Measurements from ENCODE around the gene EGF. TPM values are rescaled to one million over a fixed set of nuclear protein-coding genes. Genes with fewer than 3 reads are reported as not detected.
"Not testable (repeated sequence)": the region's sequence is repeated elsewhere in the genome, so short reads cannot be mapped to it uniquely, and the experiment has no call there.

The EGF gene
- total RNA-seq, 3 donors from 2014 or later (not counting 1 experiment from before 2014, with no cell fraction given) = 0.48 to 1.2 (median 1.1) TPM

GRCh38 chr4:109875106-109875505 lies 37.6 kb upstream of the EGF start:
- ATAC-seq = no peak
- Mint-ChIP-seq H3K4me3 (no peak overlapping the region), H3K27me3 (ENCODE audit: low read depth in 2 of 2) (peaks cover 4 to 18% of the 10 kb centered on the region in 2 donors), H3K4me1 (no peaks in the 10 kb centered on the region), H3K36me3 (no peaks in the 10 kb centered on the region), H3K9me3 (no peaks in the 10 kb centered on the region), H3K27ac (no peak overlapping the region)
- Histone ChIP-seq H3K4me3 (ENCODE audit: low read length) (no peak overlapping the region), H3K9me3 (ENCODE audit: control insufficient read depth, insufficient read depth, low read length) (no peaks in the 10 kb centered on the region), H3K27me3 (ENCODE audit: control insufficient read depth, insufficient read depth, low read length) (no peaks in the 10 kb centered on the region), H3K4me1 (ENCODE audit: control insufficient read depth, insufficient read depth, low read length) (no peaks in the 10 kb centered on the region), H3K27ac (ENCODE audit: low read length) (no peak overlapping the region), H3K36me3 (ENCODE audit: control insufficient read depth, insufficient read depth, low read length) (no peaks in the 10 kb centered on the region)
- 93% methylated on average over 1 of the region's 1 CpG for WGBS (ENCODE audit: insufficient coverage)
- TF ChIP-seq CTCF (IDR thresholded peaks at IDR 0.05) = no peak
- no peak for DNase-seq
- intact Hi-C loops (cut with micrococcal nuclease) = no loop called here

- H3K4me3 ChIP-seq (ENCODE audit: low read length); ATAC-seq; DNase-seq; intact Hi-C loops (cut with micrococcal nuclease); H3K9me3 ChIP-seq (ENCODE audit: control insufficient read depth, insufficient read depth, low read length); H3K27me3 ChIP-seq (ENCODE audit: control insufficient read depth, insufficient read depth, low read length); H3K36me3 ChIP-seq (ENCODE audit: control insufficient read depth, insufficient read depth, low read length); H3K27ac ChIP-seq (ENCODE audit: low read length); H3K4me1 Mint-ChIP-seq; H3K9me3 Mint-ChIP-seq; H3K27ac Mint-ChIP-seq; H3K4me3 Mint-ChIP-seq; H3K4me1 ChIP-seq (ENCODE audit: control insufficient read depth, insufficient read depth, low read length); H3K36me3 Mint-ChIP-seq: not testable (repeated sequence)
- peaks cover 4 to 18% of the 10 kb centered on the region in 2 donors for H3K27me3 Mint-ChIP-seq (ENCODE audit: low read depth in 2 of 2)
- WGBS (ENCODE audit: insufficient coverage) = 82% methylated on average over 1 of the region's 2 CpGs
Measured at GRCh38 chr4:109875553-109875952, 37.1 kb upstream of the EGF start.

- H3K36me3 Mint-ChIP-seq = no peaks in the 10 kb centered on the region
Measured at GRCh38 chr4:109876634-109877265, 35.9 kb upstream of the EGF start.

GRCh38 chr4:109877400-109877799 lies 35.3 kb upstream of the EGF start:
- Mint-ChIP-seq H3K4me1 (no peaks in the 10 kb centered on the region), H3K4me3 (no peak overlapping the region), H3K9me3 (no peaks in the 10 kb centered on the region), H3K27me3 (ENCODE audit: low read depth in 2 of 2) (peaks cover 4 to 27% of the 10 kb centered on the region in 2 donors), H3K27ac (no peak overlapping the region), H3K36me3 (no peaks in the 10 kb centered on the region)
- no peak for ATAC-seq
- Histone ChIP-seq H3K27ac (ENCODE audit: low read length) (no peak overlapping the region), H3K4me3 (ENCODE audit: low read length) (no peak overlapping the region), H3K27me3 (ENCODE audit: control insufficient read depth, insufficient read depth, low read length) (no peaks in the 10 kb centered on the region), H3K36me3 (ENCODE audit: control insufficient read depth, insufficient read depth, low read length) (no peaks in the 10 kb centered on the region), H3K9me3 (ENCODE audit: control insufficient read depth, insufficient read depth, low read length) (no peaks in the 10 kb centered on the region), H3K4me1 (ENCODE audit: control insufficient read depth, insufficient read depth, low read length) (no peaks in the 10 kb centered on the region)
- intact Hi-C loops (cut with micrococcal nuclease) = no loop called here
- TF ChIP-seq CTCF (IDR thresholded peaks at IDR 0.05) = no peak
- DNase-seq = no peak
- 62% methylated on average over 3 of the region's 3 CpGs for WGBS (ENCODE audit: insufficient coverage)

More at GRCh38 chr4:109876634-109877265, 35.9 kb upstream of the EGF start:
- Histone ChIP-seq H3K27ac (ENCODE audit: low read length) (no peak overlapping the region), H3K4me1 (ENCODE audit: control insufficient read depth, insufficient read depth, low read length) (no peaks in the 10 kb centered on the region), H3K36me3 (ENCODE audit: control insufficient read depth, insufficient read depth, low read length) (no peaks in the 10 kb centered on the region), H3K9me3 (ENCODE audit: control insufficient read depth, insufficient read depth, low read length) (no peaks in the 10 kb centered on the region), H3K4me3 (ENCODE audit: low read length) (no peak overlapping the region), H3K27me3 (ENCODE audit: control insufficient read depth, insufficient read depth, low read length) (no peaks in the 10 kb centered on the region)
- H3K4me1 Mint-ChIP-seq = no peaks in the 10 kb centered on the region
- H3K27ac Mint-ChIP-seq = no peak overlapping the region
- ATAC-seq (no peak), DNase-seq (no peak)
- intact Hi-C loops (cut with micrococcal nuclease) = no loop called here
- H3K27me3 Mint-ChIP-seq (ENCODE audit: low read depth in 2 of 2) = peaks cover 4 to 27% of the 10 kb centered on the region in 2 donors
- no peaks in the 10 kb centered on the region for H3K9me3 Mint-ChIP-seq
- TF ChIP-seq CTCF (IDR thresholded peaks at IDR 0.05) = no peak
- no CpG with 5 or more reads among the region's 2 CpGs for WGBS (ENCODE audit: insufficient coverage)
- no peak overlapping the region for H3K4me3 Mint-ChIP-seq
